ENCODE data around the gene NR2F1-AS1. TPM values are rescaled to one million over a fixed set of nuclear protein-coding genes. Genes with fewer than 3 reads are reported as not detected.

The NR2F1-AS1 gene
- total RNA-seq, 4 donors from 2014 or later, result 0.13 to 0.85 TPM; not detected in 2

DNA sequence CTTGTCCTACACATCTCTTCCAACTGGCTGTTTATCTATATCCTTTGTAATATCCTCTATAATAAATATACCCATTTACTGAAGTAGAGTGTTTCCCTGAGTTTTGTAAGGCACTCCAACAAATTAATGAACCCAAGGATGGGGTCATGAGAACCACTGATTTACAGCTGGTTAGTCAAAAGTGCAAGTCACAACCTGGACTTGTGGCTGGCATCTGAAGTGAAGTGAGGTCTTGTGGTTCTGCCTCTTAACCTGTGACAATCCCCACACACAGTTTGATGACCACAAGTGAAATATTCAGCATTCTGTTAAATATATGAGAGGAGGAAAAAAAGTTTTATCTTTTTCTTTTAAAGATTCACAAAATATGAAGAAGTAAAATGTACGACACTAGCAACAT lies 126.1 kb downstream of the NR2F1-AS1 start:
- Histone ChIP-seq H3K27ac (no peak overlapping the region), H3K9me3 (no peaks in the 10 kb centered on the region), H3K4me1 (no peaks in the 10 kb centered on the region), H3K4me3 (no peak overlapping the region), H3K27me3 (no peaks in the 10 kb centered on the region), H3K36me3 (no peaks in the 10 kb centered on the region)
- in situ Hi-C loops (cut with MboI; ENCODE audit: low sequenced_read_pairs in 4 of 4) (no loop called here), intact Hi-C loops (cut with DNase I; ENCODE audit: low total_unique reads) (no loop called here)
- ATAC-seq (no peak), DNase-seq (no peak)
- TF ChIP-seq POLR2A (IDR thresholded peaks at IDR 0.05) (no peak), CTCF (IDR thresholded peaks at IDR 0.05 in 4 of 5, conservative IDR thresholded peaks at IDR 0.05 in 1 of 5) (no peak)

- H3K9me3 ChIP-seq, result no peaks in the 10 kb centered on the region
- in situ Hi-C loops (cut with MboI; ENCODE audit: low sequenced_read_pairs in 4 of 4) (no loop called here), intact Hi-C loops (cut with DNase I; ENCODE audit: low total_unique reads) (no loop called here)
- no peak for TF ChIP-seq CTCF (IDR thresholded peaks at IDR 0.05 in 4 of 5, conservative IDR thresholded peaks at IDR 0.05 in 1 of 5)
- no peak for TF ChIP-seq POLR2A (IDR thresholded peaks at IDR 0.05)
- no peaks in the 10 kb centered on the region for H3K27me3 ChIP-seq
- no peak overlapping the region for H3K27ac ChIP-seq
- H3K4me1 ChIP-seq, result no peaks in the 10 kb centered on the region
- DNase-seq (no peak), ATAC-seq (no peak)
- no peaks in the 10 kb centered on the region for H3K36me3 ChIP-seq
- no peak overlapping the region for H3K4me3 ChIP-seq
Measured at GRCh38 chr5:93452255-93452654, 128.8 kb downstream of the NR2F1-AS1 start.

DNA sequence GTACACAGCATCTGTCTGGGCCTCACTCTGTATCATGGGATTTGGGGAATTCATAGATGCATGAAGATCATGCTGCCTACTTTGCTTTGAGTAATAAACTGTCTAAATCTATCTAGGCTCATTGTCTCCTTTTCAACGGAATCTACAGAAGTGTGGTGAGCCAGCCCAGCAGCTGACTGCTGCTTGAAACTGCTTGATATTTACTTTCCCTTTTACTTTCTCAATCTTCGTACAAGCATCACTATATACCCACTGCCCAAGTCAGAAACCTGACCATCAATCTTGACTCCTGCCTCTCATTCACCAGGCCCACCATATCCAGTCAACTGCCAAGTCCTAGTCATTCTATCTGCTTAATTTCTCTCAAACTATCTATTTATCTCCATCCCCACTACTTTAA lies 142.9 kb downstream of the NR2F1-AS1 start:
- no peaks in the 10 kb centered on the region for H3K27me3 ChIP-seq
- ATAC-seq, result no peak

DNA sequence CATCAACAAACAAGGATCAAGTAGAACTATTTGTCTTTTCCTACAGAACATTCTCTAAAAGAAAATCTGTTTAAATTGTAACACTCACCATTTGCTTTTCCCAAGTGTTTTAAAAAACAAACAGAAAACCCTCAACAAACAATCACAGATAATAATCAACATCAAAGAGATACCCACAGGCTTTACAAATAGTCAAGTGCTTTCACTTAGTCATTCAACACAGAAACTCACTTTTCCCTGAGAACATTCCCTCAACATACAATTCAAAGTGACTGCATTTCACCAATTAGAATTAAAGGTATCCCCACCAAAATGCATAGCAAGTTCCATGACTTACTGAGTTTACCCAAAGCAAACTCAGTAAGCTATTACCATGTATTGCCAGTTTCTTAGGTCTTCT lies 144.9 kb downstream of the NR2F1-AS1 start:
- Histone ChIP-seq H3K27ac (no peak overlapping the region), H3K9me3 (no peaks in the 10 kb centered on the region), H3K4me3 (no peak overlapping the region), H3K27me3 (no peaks in the 10 kb centered on the region), H3K4me1 (no peaks in the 10 kb centered on the region), H3K36me3 (no peaks in the 10 kb centered on the region)
- TF ChIP-seq POLR2A (IDR thresholded peaks at IDR 0.05) (no peak), CTCF (IDR thresholded peaks at IDR 0.05 in 4 of 5, conservative IDR thresholded peaks at IDR 0.05 in 1 of 5) (no peak)
- intact Hi-C loops (cut with DNase I; ENCODE audit: low total_unique reads) (no loop called here), in situ Hi-C loops (cut with MboI; ENCODE audit: low sequenced_read_pairs in 4 of 4) (no loop called here)
- ATAC-seq (no peak), DNase-seq (no peak)

More for the DNA sequence above, 142.9 kb downstream of the NR2F1-AS1 start:
- intact Hi-C loops (cut with DNase I; ENCODE audit: low total_unique reads) (no loop called here), in situ Hi-C loops (cut with MboI; ENCODE audit: low sequenced_read_pairs in 4 of 4) (no loop called here)
- H3K4me1 ChIP-seq, result no peaks in the 10 kb centered on the region
- TF ChIP-seq CTCF (IDR thresholded peaks at IDR 0.05 in 4 of 5, conservative IDR thresholded peaks at IDR 0.05 in 1 of 5), result no peak
- no peak for TF ChIP-seq POLR2A (IDR thresholded peaks at IDR 0.05)
- no peaks in the 10 kb centered on the region for H3K36me3 ChIP-seq
- H3K27ac ChIP-seq, result no peak overlapping the region
- no peaks in the 10 kb centered on the region for H3K9me3 ChIP-seq
- no peak overlapping the region for H3K4me3 ChIP-seq
- no peak for DNase-seq

DNA sequence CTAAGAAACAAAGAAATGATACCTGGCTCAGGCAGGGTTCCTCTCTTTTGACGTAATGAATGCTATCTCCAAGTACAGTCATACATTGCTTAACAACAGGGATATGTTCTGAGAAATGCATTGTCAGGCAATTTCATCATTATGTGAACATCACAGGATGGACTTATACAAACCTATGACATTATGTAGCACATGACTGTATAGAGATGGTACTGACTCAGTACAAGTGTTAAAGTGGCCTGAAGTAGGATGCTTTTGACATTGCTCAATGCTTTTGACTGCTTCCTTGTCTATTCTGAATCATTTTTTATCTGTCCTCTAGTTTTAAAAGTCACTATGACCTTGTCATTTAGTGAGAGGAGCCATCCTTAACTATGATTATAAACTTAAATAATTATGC lies 147.6 kb downstream of the NR2F1-AS1 start:
- Histone ChIP-seq H3K4me1 (no peaks in the 10 kb centered on the region), H3K27ac (no peak overlapping the region), H3K9me3 (no peaks in the 10 kb centered on the region), H3K4me3 (no peak overlapping the region), H3K36me3 (no peaks in the 10 kb centered on the region), H3K27me3 (no peaks in the 10 kb centered on the region)
- intact Hi-C loops (cut with DNase I; ENCODE audit: low total_unique reads) (no loop called here), in situ Hi-C loops (cut with MboI; ENCODE audit: low sequenced_read_pairs in 4 of 4) (no loop called here)
- no peak for TF ChIP-seq POLR2A (IDR thresholded peaks at IDR 0.05)
- TF ChIP-seq CTCF (IDR thresholded peaks at IDR 0.05 in 4 of 5, conservative IDR thresholded peaks at IDR 0.05 in 1 of 5), result no peak
- ATAC-seq, result no peak
- DNase-seq, result no peak

Data from gastrocnemius medialis (tissue), 4 donors.